Memory B cell (primary cell): ENCODE results near the gene HMCES.

Experiments used
- ATAC-seq: fragments of 150-1000 bp; cut with Tn5 transposase; 2 replicates; pipeline ENCODE4 v1.10.0; 2021; ENCODE audit warnings: low read depth, mild to moderate bottlenecking, moderate library complexity
- DNase-seq, 2 donors: peaks; one replicate each; pipeline ENCODE4 v3.0.0; 2022; ENCODE audit warnings: low spot score in 2 of 2
- H3K27ac Mint-ChIP-seq: one replicate; pipeline ENCODE4 v1.8.0; 2022; ENCODE audit warnings: mild to moderate bottlenecking, moderate library complexity, mixed read lengths
- H3K27me3 Mint-ChIP-seq: one replicate; pipeline ENCODE4 v1.8.0; 2022; ENCODE audit warnings: mixed read lengths
- H3K36me3 Mint-ChIP-seq: one replicate; pipeline ENCODE4 v1.8.0; 2022; ENCODE audit warnings: mild to moderate bottlenecking, mixed read lengths
- H3K4me1 Mint-ChIP-seq: one replicate; pipeline ENCODE4 v1.8.0; 2022; ENCODE audit warnings: mixed read lengths
- H3K4me3 Mint-ChIP-seq: one replicate; pipeline ENCODE4 v1.8.0; 2022; ENCODE audit warnings: mild to moderate bottlenecking, moderate library complexity, mixed read lengths
- H3K9me3 Mint-ChIP-seq: one replicate; pipeline ENCODE4 v1.8.0; 2022; ENCODE audit warnings: mixed read lengths

HMCES gene

DNA sequence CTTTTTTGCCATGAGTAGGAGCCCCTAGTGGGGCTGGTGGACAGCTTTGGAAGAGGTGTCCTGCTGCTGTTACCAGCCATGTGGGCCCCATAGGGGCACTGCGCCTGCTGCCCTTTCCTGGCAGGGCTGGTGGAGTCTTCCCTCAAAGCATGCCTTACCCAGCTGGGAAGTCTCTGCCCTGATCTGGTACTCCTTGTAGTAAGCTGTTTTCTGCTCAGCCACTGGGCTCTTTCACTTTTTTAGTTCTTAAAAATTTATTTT, 26.2 kb downstream of the HMCES start:
- Mint-ChIP-seq H3K4me3 (no peak overlapping the region), H3K4me1 (peaks cover 10% of the 10 kb centered on the region), H3K27me3 (no peaks in the 10 kb centered on the region), H3K9me3 (no peaks in the 10 kb centered on the region), H3K36me3 (peaks cover 6% of the 10 kb centered on the region), H3K27ac (no peak overlapping the region)
- DNase-seq: no peak
- ATAC-seq: no peak

GRCh38 chr3:129305592-129306091, 27.0 kb downstream of the HMCES start:
- Mint-ChIP-seq H3K27ac (peak overlapping the region; percentile 37), H3K4me3 (peak overlapping the region; percentile 84), H3K4me1 (peaks cover 10% of the 10 kb centered on the region), H3K27me3 (no peaks in the 10 kb centered on the region), H3K9me3 (no peaks in the 10 kb centered on the region), H3K36me3 (peaks cover 5% of the 10 kb centered on the region)
- ATAC-seq (peak; percentile 86), DNase-seq (peak; percentile 43 to 52)

DNA sequence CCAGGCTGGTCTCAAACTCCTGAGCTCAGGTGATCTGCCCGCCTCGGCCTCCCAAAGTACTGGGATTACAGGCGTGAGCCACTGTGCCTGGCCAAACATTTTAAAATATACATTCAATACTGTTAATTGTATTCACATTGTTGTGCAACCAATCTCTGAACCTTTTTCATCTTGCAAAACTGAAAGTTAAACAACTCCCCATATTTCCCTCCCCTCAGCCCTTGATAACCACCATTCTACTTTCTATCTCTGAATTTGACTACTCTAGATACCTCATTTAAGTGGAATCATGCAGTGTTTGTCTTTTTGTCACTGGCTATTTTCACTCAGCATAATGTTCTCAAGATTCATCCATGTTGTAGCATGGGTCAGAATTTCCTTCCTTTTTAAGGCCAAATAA, 30.0 kb downstream of the HMCES start:
- no peak for DNase-seq
- Mint-ChIP-seq H3K27me3 (no peaks in the 10 kb centered on the region), H3K36me3 (peaks cover 3% of the 10 kb centered on the region), H3K9me3 (no peaks in the 10 kb centered on the region), H3K27ac (no peak overlapping the region), H3K4me1 (peaks cover 18% of the 10 kb centered on the region), H3K4me3 (no peak overlapping the region)
- no peak for ATAC-seq

GRCh38 chr3:129310111-129311011, 31.7 kb downstream of the HMCES start:
- Mint-ChIP-seq H3K9me3 (no peaks in the 10 kb centered on the region), H3K27me3 (no peaks in the 10 kb centered on the region), H3K4me1 (peaks cover 15% of the 10 kb centered on the region), H3K4me3 (no peak overlapping the region), H3K36me3 (no peaks in the 10 kb centered on the region), H3K27ac (no peak overlapping the region)
- ATAC-seq (no peak), DNase-seq (no peak)

- Mint-ChIP-seq H3K27me3 (peaks cover 1% of the 10 kb centered on the region), H3K4me3 (no peak overlapping the region), H3K4me1 (peaks cover 17% of the 10 kb centered on the region), H3K36me3 (no peaks in the 10 kb centered on the region), H3K27ac (peak overlapping the region; percentile 3), H3K9me3 (no peaks in the 10 kb centered on the region)
- no peak for DNase-seq
- ATAC-seq: no peak
Measured at GRCh38 chr3:129311054-129311902, 32.6 kb downstream of the HMCES start.

GRCh38 chr3:129312021-129312639, 33.5 kb downstream of the HMCES start:
- no peak for DNase-seq
- ATAC-seq: no peak
- H3K27ac Mint-ChIP-seq: peak overlapping the region; percentile 3

GRCh38 chr3:129312671-129313414, 34.2 kb downstream of the HMCES start:
- no peak overlapping the region for H3K4me3 Mint-ChIP-seq
- ATAC-seq (no peak), DNase-seq (no peak)
- peaks cover 19% of the 10 kb centered on the region for H3K4me1 Mint-ChIP-seq
- H3K27me3 Mint-ChIP-seq: peaks cover 4% of the 10 kb centered on the region
- no peaks in the 10 kb centered on the region for H3K36me3 Mint-ChIP-seq
- H3K9me3 Mint-ChIP-seq: no peaks in the 10 kb centered on the region
- H3K27ac Mint-ChIP-seq: no peak overlapping the region

More at GRCh38 chr3:129312021-129312639, 33.5 kb downstream of the HMCES start:
- Mint-ChIP-seq H3K27me3 (peaks cover 2% of the 10 kb centered on the region), H3K4me1 (peaks cover 18% of the 10 kb centered on the region), H3K9me3 (no peaks in the 10 kb centered on the region), H3K36me3 (no peaks in the 10 kb centered on the region), H3K4me3 (no peak overlapping the region)

- Mint-ChIP-seq H3K4me1 (peaks cover 19% of the 10 kb centered on the region), H3K4me3 (peak overlapping the region; percentile 49), H3K27ac (no peak overlapping the region), H3K36me3 (no peaks in the 10 kb centered on the region), H3K27me3 (peaks cover 6% of the 10 kb centered on the region), H3K9me3 (no peaks in the 10 kb centered on the region)
- DNase-seq: no peak
- ATAC-seq: no peak
Measured at GRCh38 chr3:129313415-129313664, 34.7 kb downstream of the HMCES start.

- H3K27me3 Mint-ChIP-seq: peaks cover 9% of the 10 kb centered on the region
- peaks cover 3% of the 10 kb centered on the region for H3K36me3 Mint-ChIP-seq
- no peak for ATAC-seq
- peaks cover 19% of the 10 kb centered on the region for H3K4me1 Mint-ChIP-seq
- H3K27ac Mint-ChIP-seq: peak overlapping the region; percentile 56
- no peaks in the 10 kb centered on the region for H3K9me3 Mint-ChIP-seq
- peak overlapping the region; percentile 49 for H3K4me3 Mint-ChIP-seq
- DNase-seq: no peak
Measured at GRCh38 chr3:129313665-129314385, 35.2 kb downstream of the HMCES start.

- peak overlapping the region; percentile 78 for H3K4me3 Mint-ChIP-seq
- ATAC-seq: peak; percentile 22
Measured at GRCh38 chr3:129314386-129315222, 35.9 kb downstream of the HMCES start.

GRCh38 chr3:129315223-129315997, 36.7 kb downstream of the HMCES start:
- Mint-ChIP-seq H3K4me1 (peaks cover 19% of the 10 kb centered on the region), H3K27me3 (peaks cover 12% of the 10 kb centered on the region), H3K27ac (peak overlapping the region; percentile 90), H3K9me3 (no peaks in the 10 kb centered on the region), H3K4me3 (peak overlapping the region; percentile 97), H3K36me3 (peaks cover 3% of the 10 kb centered on the region)
- ATAC-seq: peak; percentile 35
- DNase-seq: peak; percentile 33 to 52

More at GRCh38 chr3:129314386-129315222, 35.9 kb downstream of the HMCES start:
- Mint-ChIP-seq H3K9me3 (no peaks in the 10 kb centered on the region), H3K27ac (peak overlapping the region; percentile 56), H3K4me1 (peaks cover 19% of the 10 kb centered on the region), H3K36me3 (peaks cover 3% of the 10 kb centered on the region), H3K27me3 (peaks cover 11% of the 10 kb centered on the region)
- no peak for DNase-seq

- no peak for DNase-seq
- peaks cover 12% of the 10 kb centered on the region for H3K27me3 Mint-ChIP-seq
- no peak for ATAC-seq
- H3K36me3 Mint-ChIP-seq: peaks cover 3% of the 10 kb centered on the region
- peak overlapping the region; percentile 97 for H3K4me3 Mint-ChIP-seq
- H3K4me1 Mint-ChIP-seq: peaks cover 19% of the 10 kb centered on the region
- H3K9me3 Mint-ChIP-seq: no peaks in the 10 kb centered on the region
- H3K27ac Mint-ChIP-seq: peak overlapping the region; percentile 90
Measured at GRCh38 chr3:129315998-129316247, 37.3 kb downstream of the HMCES start.
